Kidney tubule cell (primary cell): ENCODE results near the gene UNC5C.
A peak's percentile ranks its signal among the peaks of the same experiment; 100 is the strongest.

Experiments used
- DNase-seq: peaks from one replicate; pipeline ENCODE4 v3.0.0-alpha.2; 2018; ENCODE audit warnings: low spot score

Gene UNC5C

DNA sequence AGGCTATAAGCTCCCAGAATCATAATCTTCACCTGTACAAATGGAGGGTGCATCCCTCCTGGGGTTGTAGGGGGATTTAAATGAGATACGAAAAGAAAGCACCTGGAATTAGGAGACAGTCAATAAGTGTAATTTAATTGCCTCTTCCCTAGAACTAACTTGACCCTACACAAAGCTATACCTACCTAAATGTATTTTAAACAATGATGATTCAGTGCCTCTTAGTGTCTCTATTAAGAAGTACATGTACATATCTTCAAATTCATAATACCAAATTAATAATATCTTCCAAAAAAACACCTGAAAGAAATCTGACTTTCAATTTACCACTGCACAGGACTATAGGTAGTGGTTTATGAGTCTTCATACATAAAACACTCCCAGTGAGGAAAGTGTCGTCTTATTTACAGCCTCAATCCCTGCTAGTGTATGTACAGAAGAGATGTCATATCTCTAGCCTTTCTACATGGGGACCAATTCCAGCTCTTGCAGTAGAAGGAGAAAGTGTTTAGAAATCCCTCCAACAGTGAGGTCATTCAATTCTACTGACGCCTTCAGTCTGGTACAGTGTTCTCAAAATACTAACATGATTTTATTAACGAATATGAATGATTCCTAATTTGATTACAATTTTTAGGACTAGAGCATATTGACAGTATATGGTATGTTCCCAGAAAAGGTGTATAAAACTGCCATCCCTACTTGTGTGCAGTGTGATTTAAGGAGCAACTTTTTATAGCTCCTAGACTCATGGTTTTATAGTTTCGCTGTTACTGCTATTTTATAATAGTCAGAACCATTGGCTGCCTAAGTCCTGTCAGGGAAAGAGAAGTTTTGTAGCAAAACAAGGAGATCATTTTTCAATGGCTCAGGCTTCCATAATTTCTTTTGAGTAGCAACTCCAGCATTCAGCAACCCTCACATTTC is 282.7 kb downstream of the UNC5C start:
- DNase-seq: no peak

GRCh38 chr4:95264843-95265242 is 283.9 kb downstream of the UNC5C start:
- DNase-seq: no peak

- DNase-seq: no peak
Measured at GRCh38 chr4:95263960-95264359, 284.8 kb downstream of the UNC5C start.

- DNase-seq: no peak
Measured at GRCh38 chr4:95263391-95263790, 285.4 kb downstream of the UNC5C start.

DNA sequence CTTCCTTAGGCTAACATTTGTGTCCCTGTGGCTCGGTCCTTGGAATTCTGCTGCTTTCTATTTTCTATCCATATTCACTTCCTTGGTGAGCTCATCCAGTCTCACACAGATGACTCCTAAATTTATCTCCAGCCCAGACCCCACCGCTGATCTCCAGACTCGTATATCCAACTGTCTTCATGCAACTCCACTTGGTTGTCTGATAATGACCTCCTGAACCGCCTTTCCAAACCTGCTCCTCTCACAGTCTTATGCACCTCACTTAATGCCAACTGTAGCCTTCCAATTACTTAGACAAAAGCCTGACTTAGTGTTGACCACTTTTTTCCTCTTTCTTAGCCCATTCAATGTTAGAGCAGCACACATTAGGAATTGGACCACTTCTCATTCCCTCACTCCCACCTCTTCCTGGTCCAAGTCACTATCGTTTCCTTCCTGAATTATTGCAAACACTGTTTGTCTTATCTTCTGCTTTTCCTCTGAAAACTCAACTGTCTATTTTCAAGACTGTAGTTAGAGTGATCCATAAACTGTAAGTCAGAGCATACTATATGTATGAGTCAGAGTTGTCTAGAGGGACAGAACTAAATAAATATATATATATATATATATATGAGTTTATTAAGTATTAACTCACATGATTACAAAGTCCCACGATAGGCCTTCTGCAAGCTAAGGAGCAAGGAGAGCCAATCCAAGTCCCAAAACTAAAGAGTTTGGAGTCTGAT is 292.5 kb downstream of the UNC5C start:
- no peak for DNase-seq

DNA sequence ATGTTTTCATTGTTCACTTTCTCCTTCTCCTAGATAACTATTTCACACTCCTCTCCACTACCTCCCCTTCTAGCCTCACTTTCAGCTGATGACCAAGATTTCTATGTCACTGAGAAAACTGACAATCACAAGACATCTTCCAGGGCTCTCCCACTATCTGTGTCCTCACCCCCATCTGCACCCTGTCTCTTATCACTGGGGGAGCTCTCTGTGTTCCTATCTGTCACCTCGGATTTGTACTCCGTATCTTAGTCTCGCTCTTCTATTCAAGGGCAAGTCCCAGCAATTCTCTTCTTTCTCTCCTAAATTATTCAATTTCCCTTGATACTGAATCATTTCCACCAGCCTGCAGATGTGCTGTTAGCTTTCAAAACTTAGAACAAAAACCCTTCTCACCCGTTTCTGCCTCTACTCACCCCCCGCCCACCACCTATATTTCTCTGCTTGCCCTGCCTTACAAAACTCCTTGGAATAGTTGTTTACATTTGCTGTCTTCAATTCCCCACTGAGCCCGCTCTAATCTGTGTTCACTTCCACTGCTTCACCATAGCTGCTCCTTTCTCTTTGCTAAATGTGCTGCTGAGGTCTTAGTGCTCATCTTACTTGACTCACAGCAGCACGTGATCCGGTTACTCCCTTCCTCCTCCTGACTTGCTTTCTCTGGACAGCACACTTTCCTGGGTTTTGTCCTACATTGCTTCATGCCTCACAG is 293.2 kb downstream of the UNC5C start:
- DNase-seq: peak; percentile 63

DNA sequence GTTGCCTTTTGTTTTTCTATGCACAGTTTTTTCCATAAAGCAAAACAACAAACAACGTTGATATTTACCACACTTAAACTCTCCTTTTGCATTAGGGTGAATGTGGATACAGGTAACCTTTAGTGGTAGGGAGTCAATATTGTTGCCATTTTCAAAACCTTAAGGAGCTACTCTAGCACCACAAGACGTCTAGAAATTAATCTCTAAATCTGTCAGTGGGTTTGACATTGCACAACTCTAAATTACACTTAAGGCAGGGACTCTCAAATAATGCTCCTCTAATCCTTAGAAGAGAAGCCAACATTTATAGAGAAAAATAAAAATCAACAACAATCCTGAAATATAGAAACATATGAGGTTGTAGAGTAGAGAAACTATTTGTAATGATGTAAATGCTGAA is 297.2 kb downstream of the UNC5C start:
- DNase-seq: no peak

GRCh38 chr4:95250544-95251137 is 298.1 kb downstream of the UNC5C start:
- DNase-seq: peak; percentile 14

DNA sequence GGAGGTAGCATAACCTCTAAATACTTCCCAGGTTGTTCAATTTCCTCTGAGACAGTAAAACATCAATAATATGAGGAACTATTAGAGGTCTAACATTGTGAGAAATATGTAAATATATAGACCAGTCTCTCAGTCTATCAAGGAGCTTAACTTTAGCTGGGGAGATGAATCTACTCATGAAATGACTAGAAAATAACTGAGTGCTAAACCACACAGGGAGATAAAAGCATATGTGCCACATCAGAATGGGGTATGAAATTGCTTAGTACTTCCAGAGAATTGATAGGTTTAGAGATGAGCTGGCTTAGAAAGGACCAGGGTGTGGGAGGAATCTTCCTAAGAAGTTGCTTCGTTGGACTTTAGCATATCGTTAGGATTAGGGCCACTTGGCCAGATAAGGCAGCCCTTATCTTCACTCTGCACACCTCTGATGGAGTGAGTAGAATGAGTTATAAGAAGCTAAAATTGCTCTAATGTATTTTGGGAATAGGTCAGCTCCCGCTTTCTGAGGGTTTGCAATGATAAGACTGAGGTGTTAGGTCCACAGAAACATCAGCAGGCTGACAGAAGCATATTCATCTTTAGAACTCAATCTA is 299.2 kb downstream of the UNC5C start:
- no peak for DNase-seq

DNA sequence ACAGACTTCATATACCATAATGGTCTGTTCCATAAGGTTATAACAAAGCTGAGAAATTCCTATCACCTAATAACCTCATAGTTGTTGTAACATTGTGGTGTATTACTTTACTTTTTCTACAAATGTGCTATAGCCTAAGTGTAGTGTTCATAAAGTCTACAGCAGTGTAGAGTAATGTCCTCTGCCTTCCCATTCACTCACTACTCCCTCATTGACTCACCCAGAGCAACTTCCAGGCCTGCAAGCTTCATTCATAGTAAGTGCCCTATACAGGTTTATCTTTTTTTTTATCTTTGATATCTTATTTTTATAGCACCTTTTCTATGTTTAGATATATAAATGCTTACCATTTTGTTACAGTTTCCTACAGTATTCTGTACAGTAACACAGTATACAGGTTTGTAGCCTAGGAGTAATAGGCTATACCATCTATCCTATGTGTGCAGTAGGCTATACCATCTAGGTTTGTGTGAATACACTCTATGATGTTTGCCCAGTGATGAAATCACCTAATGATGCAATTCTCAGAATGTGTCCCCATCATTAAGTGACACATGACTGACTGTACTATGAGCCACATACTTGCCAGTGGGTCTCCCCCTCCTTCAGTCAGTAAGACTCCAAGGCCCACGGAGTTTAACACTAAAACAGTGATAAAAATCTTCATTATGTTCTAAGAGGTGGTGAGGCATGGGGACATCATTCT is 299.9 kb downstream of the UNC5C start:
- DNase-seq: peak; percentile 42

GRCh38 chr4:95243892-95244291 is 304.9 kb downstream of the UNC5C start:
- no peak for DNase-seq

GRCh38 chr4:95238554-95238953 is 310.2 kb downstream of the UNC5C start:
- no peak for DNase-seq

GRCh38 chr4:95232358-95233156 is 316.2 kb downstream of the UNC5C start:
- DNase-seq: peak; percentile 19

- DNase-seq: peak; percentile 33
Measured at GRCh38 chr4:95231681-95232080, 317.1 kb downstream of the UNC5C start.

GRCh38 chr4:95225849-95226248 is 322.9 kb downstream of the UNC5C start:
- no peak for DNase-seq

- no peak for DNase-seq
Measured at GRCh38 chr4:95224402-95224801, 324.4 kb downstream of the UNC5C start.

GRCh38 chr4:95220205-95221175 is 328.3 kb downstream of the UNC5C start:
- no peak for DNase-seq

- DNase-seq: no peak
Measured at GRCh38 chr4:95219109-95219508, 329.7 kb downstream of the UNC5C start.

DNA sequence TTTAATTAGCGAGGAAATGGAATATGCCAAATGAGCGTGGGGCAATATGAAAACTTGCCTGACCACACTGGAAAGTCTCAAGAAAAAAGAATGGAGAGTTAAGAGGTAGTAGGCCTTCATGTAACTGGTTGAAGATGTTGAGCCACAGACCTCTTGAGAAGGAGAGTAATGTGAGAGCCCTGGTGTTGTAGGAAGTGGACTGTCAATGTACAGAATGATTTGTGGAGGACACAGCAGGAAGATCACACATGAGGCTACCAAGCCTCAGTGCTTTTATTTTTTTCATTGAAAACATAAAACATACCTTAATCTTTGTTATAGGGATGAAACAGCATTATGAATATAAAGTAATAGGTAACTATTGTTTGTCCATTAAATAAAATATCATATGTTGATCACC is 331.6 kb downstream of the UNC5C start:
- no peak for DNase-seq
